ENCODE data around the gene G2E3. TPM values are rescaled to one million over a fixed set of nuclear protein-coding genes. Genes with fewer than 3 reads are reported as not detected.

The G2E3 gene
- total RNA-seq, 1 donor from 2014 or later: 7.6 TPM

DNA sequence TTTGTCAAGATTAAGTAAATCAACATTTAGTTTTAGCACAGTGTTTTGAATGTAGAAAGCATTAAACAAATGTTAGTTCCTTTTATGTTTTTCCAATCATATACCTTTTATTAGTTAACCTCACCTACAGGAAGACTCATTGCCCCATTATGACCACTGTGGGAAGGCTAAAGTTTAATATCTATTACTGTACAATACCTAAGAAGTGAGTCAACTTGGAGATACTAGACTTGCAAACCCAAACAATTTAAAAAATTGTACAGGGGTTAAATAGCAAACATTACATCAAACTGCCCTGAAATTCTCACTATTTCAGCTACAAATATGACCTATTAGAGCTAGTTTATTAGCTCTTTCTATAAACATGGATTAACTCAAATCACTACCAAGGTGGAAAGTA lies 8.6 kb upstream of the G2E3 start:
- intact Hi-C loops (cut with micrococcal nuclease): no loop called here
- no peak for DNase-seq
- peaks cover 27% of the 10 kb centered on the region for H3K27me3 ChIP-seq (ENCODE audit: low read depth)
- H3K27ac ChIP-seq (replicated peaks): no peak overlapping the region
- TF ChIP-seq, protein P1, sequence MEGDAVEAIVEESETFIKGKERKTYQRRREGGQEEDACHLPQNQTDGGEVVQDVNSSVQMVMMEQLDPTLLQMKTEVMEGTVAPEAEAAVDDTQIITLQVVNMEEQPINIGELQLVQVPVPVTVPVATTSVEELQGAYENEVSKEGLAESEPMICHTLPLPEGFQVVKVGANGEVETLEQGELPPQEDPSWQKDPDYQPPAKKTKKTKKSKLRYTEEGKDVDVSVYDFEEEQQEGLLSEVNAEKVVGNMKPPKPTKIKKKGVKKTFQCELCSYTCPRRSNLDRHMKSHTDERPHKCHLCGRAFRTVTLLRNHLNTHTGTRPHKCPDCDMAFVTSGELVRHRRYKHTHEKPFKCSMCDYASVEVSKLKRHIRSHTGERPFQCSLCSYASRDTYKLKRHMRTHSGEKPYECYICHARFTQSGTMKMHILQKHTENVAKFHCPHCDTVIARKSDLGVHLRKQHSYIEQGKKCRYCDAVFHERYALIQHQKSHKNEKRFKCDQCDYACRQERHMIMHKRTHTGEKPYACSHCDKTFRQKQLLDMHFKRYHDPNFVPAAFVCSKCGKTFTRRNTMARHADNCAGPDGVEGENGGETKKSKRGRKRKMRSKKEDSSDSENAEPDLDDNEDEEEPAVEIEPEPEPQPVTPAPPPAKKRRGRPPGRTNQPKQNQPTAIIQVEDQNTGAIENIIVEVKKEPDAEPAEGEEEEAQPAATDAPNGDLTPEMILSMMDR (IDR thresholded peaks at IDR 0.05; ENCODE audit: borderline replicate concordance): no peak
- no peaks in the 10 kb centered on the region for H3K36me3 ChIP-seq
- no peak overlapping the region for H3K4me3 ChIP-seq
- no peaks in the 10 kb centered on the region for H3K4me1 ChIP-seq
- peaks cover 8% of the 10 kb centered on the region for H3K9me3 ChIP-seq (replicated peaks)

DNA sequence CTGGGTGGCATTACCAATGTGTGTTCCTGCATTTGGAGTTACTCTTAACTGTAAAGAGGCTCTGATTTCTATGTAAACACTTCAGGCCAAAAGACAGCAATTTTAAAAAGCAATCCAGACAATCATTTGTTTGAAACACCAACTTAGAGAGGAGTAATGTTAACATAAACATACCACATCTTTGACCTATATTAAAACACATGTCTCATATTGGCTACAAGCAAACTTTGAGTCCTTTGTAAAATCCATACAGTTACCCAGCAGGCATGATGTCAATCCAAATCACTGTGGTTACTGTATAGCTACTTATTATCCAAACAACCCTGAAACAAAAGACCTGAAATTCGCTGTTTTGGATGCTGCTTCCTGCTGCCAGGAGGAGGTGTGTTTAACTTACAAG lies 7.5 kb upstream of the G2E3 start:
- TF ChIP-seq, protein P1 (IDR thresholded peaks at IDR 0.05; ENCODE audit: borderline replicate concordance): no peak
- intact Hi-C loops (cut with micrococcal nuclease): no loop called here
- Histone ChIP-seq H3K9me3 (replicated peaks) (no peaks in the 10 kb centered on the region), H3K27ac (replicated peaks) (no peak overlapping the region), H3K4me1 (no peaks in the 10 kb centered on the region), H3K36me3 (no peaks in the 10 kb centered on the region), H3K4me3 (no peak overlapping the region), H3K27me3 (ENCODE audit: low read depth) (peaks cover 27% of the 10 kb centered on the region)
- DNase-seq: no peak

DNA sequence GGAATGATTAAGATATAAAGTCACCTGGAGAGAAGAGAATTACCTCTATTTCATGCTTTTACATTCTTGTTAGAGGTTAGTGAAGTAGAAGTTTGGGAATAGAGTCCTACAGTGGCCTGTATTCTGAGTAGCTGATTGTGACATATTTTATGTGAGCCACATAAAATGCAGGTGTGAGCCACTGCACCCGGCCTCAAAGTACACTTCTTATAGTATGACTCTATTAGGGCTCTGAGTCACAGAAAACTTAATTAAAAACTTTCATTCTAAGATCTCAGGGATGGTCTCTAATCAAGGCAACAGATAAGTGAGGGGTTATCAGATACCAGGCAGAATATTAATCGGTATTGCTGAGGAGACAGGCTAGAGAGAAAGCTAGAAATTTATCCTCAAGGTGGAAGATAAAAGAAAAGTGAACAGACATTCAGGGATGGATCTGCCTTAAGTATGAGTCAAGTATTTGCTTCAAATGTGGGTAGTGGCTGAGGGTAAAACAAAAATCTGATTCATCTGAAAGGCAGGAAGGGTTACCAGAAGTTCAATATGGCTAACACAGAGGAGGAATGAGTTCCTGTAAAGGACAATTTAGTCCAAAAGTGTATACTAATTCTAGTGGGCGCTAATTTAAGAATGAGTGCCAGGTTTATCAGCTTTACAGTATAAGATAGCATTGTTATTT lies 5.5 kb upstream of the G2E3 start:
- Histone ChIP-seq H3K27me3 (ENCODE audit: low read depth) (peaks cover 14% of the 10 kb centered on the region), H3K9me3 (replicated peaks) (no peaks in the 10 kb centered on the region), H3K36me3 (no peaks in the 10 kb centered on the region), H3K4me1 (peaks cover 3% of the 10 kb centered on the region), H3K4me3 (no peak overlapping the region), H3K27ac (replicated peaks) (no peak overlapping the region)
- no peak for DNase-seq
- intact Hi-C loops (cut with micrococcal nuclease): no loop called here
- TF ChIP-seq, protein P1 (IDR thresholded peaks at IDR 0.05; ENCODE audit: borderline replicate concordance): no peak

DNA sequence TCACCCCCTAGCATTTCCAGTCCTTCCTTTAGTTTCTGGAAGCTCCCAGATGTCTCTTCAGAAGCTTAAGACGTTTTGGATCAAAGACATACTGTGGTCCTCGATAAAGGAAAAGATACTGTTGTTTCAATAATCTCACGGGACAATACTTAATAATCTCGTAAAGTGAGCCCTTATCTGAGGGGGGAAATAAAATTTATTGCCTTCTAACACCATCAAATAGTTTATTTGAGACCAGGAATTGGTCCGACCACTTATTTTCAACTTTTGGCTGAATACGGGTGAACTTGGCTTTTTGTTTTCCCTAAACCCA lies 640 bp upstream of the G2E3 start:
- TF ChIP-seq, protein P1 (IDR thresholded peaks at IDR 0.05; ENCODE audit: borderline replicate concordance): no peak
- intact Hi-C loops (cut with micrococcal nuclease): no loop called here
- Histone ChIP-seq H3K9me3 (replicated peaks) (no peaks in the 10 kb centered on the region), H3K36me3 (no peaks in the 10 kb centered on the region), H3K4me3 (peak overlapping the region; percentile 81), H3K27ac (replicated peaks) (peak overlapping the region; percentile 79), H3K4me1 (peaks cover 31% of the 10 kb centered on the region), H3K27me3 (ENCODE audit: low read depth) (no peaks in the 10 kb centered on the region)
- DNase-seq: no peak

DNA sequence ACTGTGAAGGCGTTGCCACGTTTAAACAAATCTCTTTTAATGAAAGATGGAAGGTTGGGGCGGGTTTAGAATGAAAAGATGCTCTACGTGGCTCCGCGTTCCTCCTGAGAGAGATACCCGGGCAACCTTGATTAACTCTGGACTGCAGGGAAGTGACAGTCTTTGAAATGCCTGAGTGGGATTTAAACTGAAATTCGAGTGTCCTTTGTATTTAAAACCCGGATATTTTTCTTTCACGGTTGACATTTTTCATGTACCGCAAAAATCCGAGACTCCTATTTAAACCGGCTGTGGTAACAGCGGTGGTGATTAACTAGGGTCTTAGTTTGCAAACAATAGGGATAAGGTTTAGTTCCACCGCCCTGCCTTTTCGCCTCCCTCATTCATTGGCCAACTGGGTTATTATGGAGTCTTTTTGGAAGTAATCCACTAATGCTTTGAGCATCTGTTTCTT lies 707 bp downstream of the G2E3 start:
- DNase-seq: no peak
- Histone ChIP-seq H3K27ac (replicated peaks) (peak overlapping the region; percentile 79), H3K27me3 (ENCODE audit: low read depth) (no peaks in the 10 kb centered on the region), H3K4me3 (peak overlapping the region; percentile 81), H3K4me1 (peaks cover 31% of the 10 kb centered on the region), H3K9me3 (replicated peaks) (no peaks in the 10 kb centered on the region), H3K36me3 (no peaks in the 10 kb centered on the region)
- intact Hi-C loops (cut with micrococcal nuclease): no loop called here
- TF ChIP-seq, protein P1 (IDR thresholded peaks at IDR 0.05; ENCODE audit: borderline replicate concordance): no peak

Measured in left ventricle myocardium inferior (tissue), 1 donor.